Stimulated activated CD8-positive, alpha-beta memory T cell treated with anti-CD3 and anti-CD28 coated beads, Interleukin-12 subunit alpha, Interleukin-12 subunit beta, amount 100 ng/mL, for 24 hours (primary cell): ENCODE results near the gene TANGO2.

Experiments used
- DNase-seq: peaks from one replicate; pipeline ENCODE4 v3.0.0-alpha.2; 2020; ENCODE audit errors: extremely low read depth

Gene TANGO2

GRCh38 chr22:19995611-19996339, 25.1 kb upstream of the TANGO2 start:
- no peak for DNase-seq

GRCh38 chr22:19996694-19997384, 24.1 kb upstream of the TANGO2 start:
- no peak for DNase-seq

GRCh38 chr22:19997561-19998231, 23.2 kb upstream of the TANGO2 start:
- DNase-seq = no peak

GRCh38 chr22:19998232-19998951, 22.5 kb upstream of the TANGO2 start:
- no peak for DNase-seq

GRCh38 chr22:19998991-19999820, 21.7 kb upstream of the TANGO2 start:
- no peak for DNase-seq

- no peak for DNase-seq
Observed at GRCh38 chr22:20000246-20001081, 20.4 kb upstream of the TANGO2 start.

- no peak for DNase-seq
Observed at GRCh38 chr22:20001082-20001638, 19.8 kb upstream of the TANGO2 start.

- DNase-seq = no peak
Observed at GRCh38 chr22:20002128-20002527, 18.8 kb upstream of the TANGO2 start.

GRCh38 chr22:20002636-20003035, 18.3 kb upstream of the TANGO2 start:
- DNase-seq = no peak

GRCh38 chr22:20003304-20003703, 17.6 kb upstream of the TANGO2 start:
- no peak for DNase-seq

- no peak for DNase-seq
Observed at GRCh38 chr22:20004464-20004863, 16.4 kb upstream of the TANGO2 start.

- no peak for DNase-seq
Observed at GRCh38 chr22:20008221-20008995, 12.5 kb upstream of the TANGO2 start.

- DNase-seq = no peak
Observed at GRCh38 chr22:20009018-20009491, 11.9 kb upstream of the TANGO2 start.

- DNase-seq = no peak
Observed at GRCh38 chr22:20009582-20010306, 11.2 kb upstream of the TANGO2 start.

GRCh38 chr22:20010307-20011122, 10.4 kb upstream of the TANGO2 start:
- no peak for DNase-seq

- DNase-seq = no peak
Observed at GRCh38 chr22:20011123-20011992, 9.6 kb upstream of the TANGO2 start.
